NCI-H146 treated with DMSO at 0.1 percent for 48 hours (cell line): ENCODE results near the gene CNEP1R1.
"Not testable (repeated sequence)": the region's sequence is repeated elsewhere in the genome, so short reads cannot be mapped to it uniquely, and the experiment has no call there.

Experiments
- DNase-seq: peaks from one replicate; lab custom pipeline; 2025; ENCODE audit not compliant: unreplicated experiment; lab: John Stamatoyannopoulos, UW

CNEP1R1 gene

GRCh38 chr16:50024684-50025536 is at the start of gene CNEP1R1:
CNEP1R1 (plus strand) TSS chr16:50025225; CDS start chr16:50025316, 91 bp downstream.
- peak; percentile 84 for DNase-seq

- no peak for DNase-seq
Observed at GRCh38 chr16:49977427-49977826, 47.6 kb upstream of the CNEP1R1 start.

DNA sequence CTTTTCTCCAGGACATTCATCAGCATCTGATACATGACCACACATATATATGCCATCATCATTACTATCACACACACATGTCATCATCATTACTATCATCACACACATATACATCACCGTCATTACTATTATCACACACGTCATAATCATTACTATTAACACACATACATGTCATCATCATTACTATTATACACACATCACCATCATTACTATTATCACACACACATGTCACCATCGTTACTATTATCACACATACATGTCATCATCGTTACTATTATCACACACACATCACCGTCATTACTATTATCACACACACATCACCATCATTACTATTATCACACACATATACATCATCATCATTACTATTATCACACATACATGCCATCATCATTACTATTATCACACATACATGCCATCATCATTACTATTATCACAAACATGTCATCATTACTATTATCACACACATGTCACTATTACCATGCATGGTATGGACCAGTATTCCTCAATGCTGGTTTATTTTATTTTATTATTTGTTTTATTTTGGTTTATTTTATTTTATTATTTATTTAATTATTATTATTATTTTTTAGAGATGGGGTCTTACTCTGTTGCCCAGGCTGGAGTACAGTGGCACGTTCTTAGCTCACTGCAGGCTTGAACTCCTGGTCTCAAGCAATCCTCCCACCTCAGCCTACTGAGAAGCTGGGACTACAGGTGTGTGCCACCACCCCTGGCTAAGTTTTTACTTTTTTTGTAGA is 46.3 kb upstream of the CNEP1R1 start:
- no peak for DNase-seq

GRCh38 chr16:49980166-49980565 is 44.9 kb upstream of the CNEP1R1 start:
- no peak for DNase-seq

DNA sequence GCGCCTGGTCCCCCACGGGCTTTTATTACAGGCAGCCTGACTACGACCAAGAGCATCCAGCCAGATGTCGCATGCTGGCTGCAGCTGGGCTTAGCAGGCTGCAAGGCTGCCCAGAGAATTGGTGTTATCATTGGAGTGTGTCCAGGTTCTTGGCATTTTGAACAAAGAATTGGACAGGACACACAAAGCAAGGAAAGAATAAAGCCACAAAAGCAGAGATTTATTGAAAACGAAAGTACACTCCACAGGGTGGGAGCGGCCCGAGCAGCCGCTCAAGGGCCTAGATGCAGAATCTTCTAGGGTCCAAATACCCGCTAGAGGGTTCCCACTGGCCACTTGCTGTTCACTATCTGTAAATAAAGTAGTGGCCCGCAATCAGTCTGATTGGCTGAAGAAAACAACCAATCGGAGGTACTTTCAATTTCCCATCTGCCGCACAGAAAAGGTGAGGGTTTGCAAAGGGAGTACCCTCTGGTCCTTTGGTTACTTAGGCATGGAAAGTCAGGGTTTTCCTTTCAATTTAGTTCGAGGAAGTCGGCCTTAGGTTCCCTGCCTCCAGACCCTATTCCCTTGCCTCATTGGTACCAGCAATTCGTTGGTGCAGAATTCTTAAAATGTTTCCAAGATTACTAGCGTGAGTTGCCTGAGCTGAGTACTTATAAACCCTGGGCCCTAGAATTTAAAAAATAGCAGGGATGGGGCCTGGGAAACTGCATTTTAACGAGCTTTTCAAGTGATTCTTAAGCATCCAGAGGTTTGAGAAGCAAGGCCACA is 38.5 kb upstream of the CNEP1R1 start:
- DNase-seq = no peak

GRCh38 chr16:49987381-49987780 is 37.6 kb upstream of the CNEP1R1 start:
- no peak for DNase-seq

GRCh38 chr16:49992825-49993224 is 32.2 kb upstream of the CNEP1R1 start:
- no peak for DNase-seq

DNA sequence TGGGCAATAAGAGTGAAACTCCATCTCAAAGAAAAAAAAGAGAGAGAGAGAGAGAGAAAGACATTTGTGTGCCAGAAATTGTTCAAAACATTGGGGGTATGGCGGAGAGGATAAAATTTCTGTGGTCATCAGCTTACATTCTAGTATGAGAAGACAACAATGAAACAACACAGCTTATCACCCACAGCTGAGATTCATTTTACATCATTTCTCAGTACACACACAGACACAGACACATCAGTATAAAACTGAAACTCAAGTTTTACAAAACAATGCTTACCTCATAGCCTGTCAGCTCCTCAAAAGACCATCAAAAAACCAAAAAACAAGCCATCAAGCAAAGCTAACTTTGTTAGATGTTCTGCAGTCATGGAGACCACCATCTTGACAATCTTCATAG is 31.4 kb upstream of the CNEP1R1 start:
- no peak for DNase-seq

GRCh38 chr16:49994006-49994405 is 31.0 kb upstream of the CNEP1R1 start:
- no peak for DNase-seq

- DNase-seq = no peak
Observed at GRCh38 chr16:49995720-49996119, 29.3 kb upstream of the CNEP1R1 start.

DNA sequence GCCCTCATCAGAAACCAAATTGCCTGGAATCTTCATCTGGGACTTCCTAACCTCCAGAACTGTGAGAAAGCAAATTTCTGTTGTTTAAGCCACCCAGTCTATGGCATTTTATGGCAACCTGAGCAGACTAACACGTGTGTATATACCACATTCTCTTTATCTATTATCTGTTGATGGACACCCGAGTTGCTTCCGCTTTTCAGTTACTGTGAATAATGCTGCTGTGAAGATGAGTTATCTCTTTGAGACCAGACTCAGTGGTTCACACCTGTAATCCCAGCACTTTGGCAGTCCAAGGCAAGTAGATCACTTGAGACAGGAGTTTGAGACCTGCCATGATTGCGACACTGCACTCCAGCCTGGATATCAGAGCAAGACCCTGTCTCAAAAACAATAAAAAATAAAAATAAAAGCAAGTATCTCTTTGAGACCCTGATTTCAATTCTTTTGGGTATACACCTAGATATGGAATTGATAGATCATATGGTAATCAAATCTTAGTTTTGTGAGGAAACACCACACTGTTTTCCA is 27.2 kb upstream of the CNEP1R1 start:
- DNase-seq = no peak

DNA sequence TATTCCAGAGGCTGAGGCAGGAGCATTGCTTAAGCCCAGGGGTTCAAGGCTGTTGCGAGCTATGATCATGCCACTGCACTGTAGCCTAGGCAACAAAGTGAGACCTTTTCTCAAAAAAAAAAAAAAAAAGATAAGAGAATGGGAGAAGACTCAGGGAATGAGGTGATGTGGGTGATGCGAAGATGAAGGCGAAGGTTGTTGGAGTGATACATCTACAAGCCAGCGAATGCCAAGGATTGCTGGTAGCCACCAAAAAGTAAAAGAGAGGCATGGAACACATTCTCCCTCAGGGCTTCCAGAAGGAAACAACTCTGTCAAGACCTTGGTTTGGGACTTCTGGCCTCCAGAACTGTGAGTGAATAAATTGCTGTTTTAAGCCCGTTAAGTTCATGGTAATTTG is 26.0 kb upstream of the CNEP1R1 start:
- no peak for DNase-seq

GRCh38 chr16:50001144-50001543 is 23.9 kb upstream of the CNEP1R1 start:
- no peak for DNase-seq

DNA sequence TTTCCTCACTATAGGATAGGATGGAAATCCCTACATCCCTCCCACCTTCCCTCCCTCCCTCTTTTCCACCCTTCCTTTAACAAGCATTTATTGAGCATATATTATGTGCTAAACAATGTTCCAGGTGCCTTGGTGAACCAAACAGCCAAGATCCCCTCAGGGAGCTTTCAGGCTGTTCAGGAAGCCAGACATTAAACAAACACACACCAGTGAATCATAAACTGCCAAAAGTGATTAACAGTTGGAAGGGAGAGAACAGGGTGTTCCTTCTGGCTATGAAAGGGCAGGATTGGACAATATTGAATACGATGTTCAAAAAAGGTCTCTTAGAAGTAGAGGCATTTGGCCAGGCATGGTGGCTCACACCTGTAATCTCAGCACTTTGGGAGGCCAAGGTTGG is 22.8 kb upstream of the CNEP1R1 start:
- DNase-seq = no peak

DNA sequence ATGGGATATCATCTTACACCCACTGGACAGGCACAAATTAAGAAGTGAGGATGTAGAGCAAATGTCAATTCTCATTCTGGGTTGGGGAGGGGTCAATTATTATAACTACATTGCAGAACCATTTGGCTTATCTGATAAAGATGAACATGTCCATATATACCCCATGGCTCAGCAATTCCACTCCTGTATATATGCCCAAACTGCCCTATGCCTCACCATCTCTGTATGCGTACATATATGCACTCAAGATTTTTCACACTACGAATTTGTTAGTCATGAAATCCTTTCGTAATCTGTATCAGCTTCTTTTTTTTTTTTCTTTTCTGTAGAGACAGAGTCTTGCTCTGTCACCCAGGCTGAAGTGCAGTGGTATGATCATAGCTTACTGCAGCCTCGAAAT is 20.8 kb upstream of the CNEP1R1 start:
- DNase-seq = no peak

- DNase-seq = no peak
Observed at GRCh38 chr16:50006964-50007363, 18.1 kb upstream of the CNEP1R1 start.

DNA sequence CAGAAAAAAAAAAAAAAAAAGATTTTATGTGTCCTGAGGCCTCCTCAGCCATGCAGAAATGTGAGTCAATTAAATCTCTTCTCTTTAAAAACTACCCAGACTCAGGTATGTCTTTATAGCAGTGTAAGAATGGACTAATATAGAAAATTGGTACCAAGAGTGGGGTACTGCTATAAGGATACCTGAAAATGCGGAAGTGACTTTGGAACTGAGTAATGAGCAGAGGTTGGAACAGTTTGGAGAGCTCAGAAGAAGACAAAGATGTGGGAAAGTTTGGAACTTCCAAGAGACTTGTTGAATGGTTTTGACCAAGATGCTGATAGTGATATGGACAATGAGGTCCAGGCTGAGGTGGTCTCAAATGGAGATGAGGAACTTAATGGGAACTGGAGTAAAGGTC is 17.3 kb upstream of the CNEP1R1 start:
- DNase-seq = no peak

GRCh38 chr16:50010212-50010611 is 14.8 kb upstream of the CNEP1R1 start:
- no peak for DNase-seq

- no peak for DNase-seq
Observed at GRCh38 chr16:50011707-50012106, 13.3 kb upstream of the CNEP1R1 start.

GRCh38 chr16:50012182-50012581 is 12.8 kb upstream of the CNEP1R1 start:
- no peak for DNase-seq

GRCh38 chr16:50014211-50014610 is 10.8 kb upstream of the CNEP1R1 start:
- not testable (repeated sequence) for DNase-seq
